Lower leg skin (tissue), 3 donors: ENCODE measurements around the gene PUS7L.
"Not testable (repeated sequence)": the region's sequence is repeated elsewhere in the genome, so short reads cannot be mapped to it uniquely, and the experiment has no call there.

ENCODE experiments used
- CTCF ChIP-seq, 3 donors: fragments of 450-650 bp; IDR thresholded peaks; one replicate each; pipeline ENCODE4 v1.5.1; 2016; ENCODE audit warnings: antibody characterized with exemption in 3 of 3, mild to moderate bottlenecking in 3 of 3, moderate library complexity in 2 of 3
- POLR2A ChIP-seq, 2 donors: fragments of 450-650 bp; IDR thresholded peaks; one replicate each; pipeline ENCODE4 v1.6.1; 2016 to 2017; ENCODE audit warnings: antibody characterized with exemption in 2 of 2, mild to moderate bottlenecking in 1 of 2, moderate library complexity in 1 of 2

- not testable (repeated sequence) for TF ChIP-seq CTCF, POLR2A (IDR thresholded peaks at IDR 0.05)
Observed at GRCh38 chr12:43703772-43704171, 54.8 kb downstream of the PUS7L start.
